OCI-LY1 (cell line): Measurements from ENCODE around the gene UBE2Q1.

Experiments used
- H2AFZ ChIP-seq: fragments of 200-600 bp; sonication (generic), shearing (Covaris generic); 2 replicates; pipeline ENCODE4 v1.6.0; 2014; ENCODE audit warnings: antibody characterized with exemption, mild to moderate bottlenecking, low read length
- H3F3A ChIP-seq: fragments of 200-600 bp; sonication (generic), shearing (Covaris generic); 2 replicates; pipeline ENCODE4 v1.6.0; 2014; ENCODE audit warnings: mild to moderate bottlenecking, antibody characterized with exemption, low read length, moderate library complexity; ENCODE audit not compliant: insufficient read depth
- H3K27ac ChIP-seq: fragments of 200-600 bp; sonication (generic); 2 replicates; pipeline ENCODE4 v1.5.1; 2014; ENCODE audit warnings: low read length, mixed run types, mild to moderate bottlenecking, low read depth; ENCODE audit not compliant: poor library complexity, severe bottlenecking
- H3K27me3 ChIP-seq: fragments of 200-600 bp; sonication (generic); 2 replicates; pipeline ENCODE4 v1.6.0; 2014; ENCODE audit warnings: antibody characterized with exemption, mild to moderate bottlenecking, low read length, moderate library complexity; ENCODE audit not compliant: insufficient read depth
- H3K36me3 ChIP-seq: fragments of 200-600 bp; sonication (generic); 2 replicates; pipeline ENCODE4 v1.6.1; 2014; ENCODE audit warnings: mild to moderate bottlenecking, antibody characterized with exemption, low read length, moderate library complexity, mixed read lengths; ENCODE audit not compliant: insufficient read depth
- H3K4me1 ChIP-seq: fragments of 200-600 bp; sonication (generic); 2 replicates; pipeline ENCODE4 v1.5.1; 2014; ENCODE audit warnings: mild to moderate bottlenecking, low read length, moderate library complexity; ENCODE audit not compliant: insufficient read depth, severe bottlenecking
- H3K4me2 ChIP-seq: fragments of 200-600 bp; sonication (generic), shearing (Covaris generic); 2 replicates; pipeline ENCODE4 v1.6.1; 2014; ENCODE audit warnings: low read length
- H3K4me3 ChIP-seq: fragments of 200-600 bp; sonication (generic); 2 replicates; pipeline ENCODE4 v1.5.1; 2014; ENCODE audit warnings: low read length, low read depth, mild to moderate bottlenecking, mixed read lengths; ENCODE audit not compliant: poor library complexity, severe bottlenecking
- H3K79me2 ChIP-seq: fragments of 200-600 bp; shearing (Covaris generic); 2 replicates; pipeline ENCODE4 v1.6.1; 2016; ENCODE audit warnings: mixed run types, low read length, mixed read lengths; ENCODE audit not compliant: insufficient read depth
- H3K9ac ChIP-seq: fragments of 200-600 bp; sonication (generic), shearing (Covaris generic); 2 replicates; pipeline ENCODE4 v1.6.1; 2014; ENCODE audit warnings: mild to moderate bottlenecking, low read length, mixed read lengths
- H3K9me2 ChIP-seq: fragments of 200-600 bp; sonication (generic), shearing (Covaris generic); 2 replicates; pipeline ENCODE4 v1.6.1; 2014; ENCODE audit warnings: low read depth, mild to moderate bottlenecking, low read length, mixed read lengths
- H3K9me3 ChIP-seq: fragments of 200-600 bp; shearing (Covaris generic); 2 replicates; pipeline ENCODE4 v1.6.1; 2014; ENCODE audit warnings: low read length, mixed read lengths
- H4K20me1 ChIP-seq: fragments of 200-600 bp; sonication (generic), shearing (Covaris generic); 2 replicates; pipeline ENCODE4 v1.6.0; 2016; ENCODE audit warnings: mild to moderate bottlenecking, low read length; ENCODE audit not compliant: insufficient read depth
- CTCF ChIP-seq: fragments of 200-600 bp; sonication (generic), shearing (Covaris generic); IDR thresholded peaks from 2 replicates; pipeline ENCODE4 v1.5.1; 2017; ENCODE audit warnings: mild to moderate bottlenecking, antibody characterized with exemption, low read length, moderate library complexity, mixed read lengths
- EZH2 ChIP-seq: fragments of 200-600 bp; sonication (generic), shearing (Covaris generic); IDR thresholded peaks from 2 replicates; pipeline ENCODE4 v1.8.0; 2017; ENCODE audit warnings: borderline replicate concordance, mixed run types, mild to moderate bottlenecking, antibody characterized with exemption, low read length, moderate library complexity, mixed read lengths

The UBE2Q1 gene

GRCh38 chr1:154524881-154525280 lies 33.6 kb downstream of the UBE2Q1 start:
- Histone ChIP-seq H3K36me3 (no peaks in the 10 kb centered on the region), H3K9me2 (no peaks in the 10 kb centered on the region), H3K4me1 (no peaks in the 10 kb centered on the region), H3F3A (no peaks in the 10 kb centered on the region), H3K4me3 (no peak overlapping the region), H3K9ac (no peak overlapping the region), H3K9me3 (no peaks in the 10 kb centered on the region), H3K27me3 (no peaks in the 10 kb centered on the region), H4K20me1 (no peaks in the 10 kb centered on the region), H2AFZ (no peak overlapping the region), H3K4me2 (no peak overlapping the region), H3K27ac (no peak overlapping the region), H3K79me2 (no peaks in the 10 kb centered on the region)
- no peak for TF ChIP-seq CTCF
- no peak for TF ChIP-seq EZH2

GRCh38 chr1:154521695-154522094 lies 36.8 kb downstream of the UBE2Q1 start:
- H3F3A ChIP-seq = no peaks in the 10 kb centered on the region
- no peak overlapping the region for H2AFZ ChIP-seq
- H3K9me2 ChIP-seq = no peaks in the 10 kb centered on the region
- no peaks in the 10 kb centered on the region for H3K36me3 ChIP-seq
- H4K20me1 ChIP-seq = no peaks in the 10 kb centered on the region
- no peaks in the 10 kb centered on the region for H3K9me3 ChIP-seq
- TF ChIP-seq EZH2 (no peak), CTCF (no peak)
- H3K79me2 ChIP-seq = no peaks in the 10 kb centered on the region
- no peaks in the 10 kb centered on the region for H3K4me1 ChIP-seq
- no peak overlapping the region for H3K9ac ChIP-seq
- H3K4me2 ChIP-seq = no peak overlapping the region
- H3K4me3 ChIP-seq = no peak overlapping the region
- H3K27ac ChIP-seq = no peak overlapping the region
- H3K27me3 ChIP-seq = no peaks in the 10 kb centered on the region

GRCh38 chr1:154520333-154520732 lies 38.1 kb downstream of the UBE2Q1 start:
- H3K9ac ChIP-seq = no peak overlapping the region
- no peaks in the 10 kb centered on the region for H3K9me3 ChIP-seq
- H3K36me3 ChIP-seq = no peaks in the 10 kb centered on the region
- no peaks in the 10 kb centered on the region for H4K20me1 ChIP-seq
- no peak overlapping the region for H2AFZ ChIP-seq
- no peaks in the 10 kb centered on the region for H3K27me3 ChIP-seq
- no peak overlapping the region for H3K27ac ChIP-seq
- H3F3A ChIP-seq = no peaks in the 10 kb centered on the region
- no peaks in the 10 kb centered on the region for H3K9me2 ChIP-seq
- no peaks in the 10 kb centered on the region for H3K4me1 ChIP-seq
- no peak overlapping the region for H3K4me2 ChIP-seq
- TF ChIP-seq EZH2 = no peak
- no peak for TF ChIP-seq CTCF
- H3K4me3 ChIP-seq = no peak overlapping the region
- no peaks in the 10 kb centered on the region for H3K79me2 ChIP-seq
